Measurements from ENCODE around the gene PGAM4.

The PGAM4 gene

DNA sequence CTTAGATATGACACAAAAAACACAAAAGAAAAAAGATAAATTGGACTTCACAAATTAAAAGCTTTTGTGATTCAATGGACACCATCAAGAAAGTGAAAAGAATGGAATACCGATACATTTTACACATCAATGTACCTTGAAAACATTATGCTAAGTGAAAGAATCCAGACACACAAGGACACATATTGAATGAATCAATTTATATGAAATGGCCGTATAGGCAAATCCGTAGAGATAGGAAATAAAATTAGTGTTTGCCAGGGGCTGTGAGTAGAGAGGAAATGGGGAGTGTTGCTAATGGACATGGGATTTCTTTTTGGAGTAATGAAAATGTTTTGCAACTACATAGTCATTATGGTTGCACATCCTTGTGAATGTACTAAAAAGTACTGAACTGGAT, 3.1 kb downstream of the PGAM4 start:
- TF ChIP-seq, protein P1, sequence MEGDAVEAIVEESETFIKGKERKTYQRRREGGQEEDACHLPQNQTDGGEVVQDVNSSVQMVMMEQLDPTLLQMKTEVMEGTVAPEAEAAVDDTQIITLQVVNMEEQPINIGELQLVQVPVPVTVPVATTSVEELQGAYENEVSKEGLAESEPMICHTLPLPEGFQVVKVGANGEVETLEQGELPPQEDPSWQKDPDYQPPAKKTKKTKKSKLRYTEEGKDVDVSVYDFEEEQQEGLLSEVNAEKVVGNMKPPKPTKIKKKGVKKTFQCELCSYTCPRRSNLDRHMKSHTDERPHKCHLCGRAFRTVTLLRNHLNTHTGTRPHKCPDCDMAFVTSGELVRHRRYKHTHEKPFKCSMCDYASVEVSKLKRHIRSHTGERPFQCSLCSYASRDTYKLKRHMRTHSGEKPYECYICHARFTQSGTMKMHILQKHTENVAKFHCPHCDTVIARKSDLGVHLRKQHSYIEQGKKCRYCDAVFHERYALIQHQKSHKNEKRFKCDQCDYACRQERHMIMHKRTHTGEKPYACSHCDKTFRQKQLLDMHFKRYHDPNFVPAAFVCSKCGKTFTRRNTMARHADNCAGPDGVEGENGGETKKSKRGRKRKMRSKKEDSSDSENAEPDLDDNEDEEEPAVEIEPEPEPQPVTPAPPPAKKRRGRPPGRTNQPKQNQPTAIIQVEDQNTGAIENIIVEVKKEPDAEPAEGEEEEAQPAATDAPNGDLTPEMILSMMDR (IDR thresholded peaks at IDR 0.05; ENCODE audit: control insufficient read depth, extremely low read depth, insufficient read depth), result no peak
- DNase-seq (ENCODE audit: low read depth), result no peak
- no peak overlapping the region for H3K4me3 ChIP-seq (ENCODE audit: low read depth, low read length)

DNA sequence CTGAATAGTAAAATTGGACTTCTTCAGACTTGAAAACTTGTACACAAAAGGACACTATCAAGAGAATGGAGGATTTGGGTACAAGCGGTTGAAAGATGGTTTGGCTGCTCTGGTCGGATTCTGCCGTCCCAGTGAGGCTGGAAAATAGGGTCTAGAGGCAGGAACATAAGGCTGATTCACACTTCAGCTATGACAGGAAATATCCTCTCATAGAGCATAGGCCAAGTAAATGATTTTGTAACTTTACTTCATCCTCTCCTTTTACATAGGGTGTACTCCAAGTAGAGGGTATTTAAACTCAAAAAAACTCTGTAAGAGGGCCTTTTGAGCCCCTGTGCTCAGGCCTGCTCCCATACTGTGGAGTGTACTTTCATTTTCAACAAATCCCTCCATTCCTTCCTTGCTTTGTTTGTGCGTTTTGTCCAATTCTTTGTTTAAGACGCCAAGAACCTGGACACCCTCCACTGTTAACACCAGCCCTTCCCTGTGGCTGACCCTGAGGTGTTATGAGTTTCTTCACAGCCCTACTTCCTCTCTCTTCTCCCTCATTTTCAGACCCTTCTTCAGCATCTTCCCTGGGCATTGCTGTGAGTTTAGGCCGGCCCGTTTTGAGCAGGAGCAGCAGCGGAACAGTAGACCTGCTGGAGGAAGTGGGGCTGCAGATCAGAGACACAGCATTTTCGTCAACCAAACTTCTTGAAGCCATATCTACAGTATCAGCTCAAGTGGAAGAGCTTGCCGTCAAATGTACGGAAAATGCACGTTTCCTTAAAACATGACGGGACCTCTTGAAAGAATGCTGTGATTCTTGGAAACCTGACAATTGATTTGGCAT, 7.2 kb downstream of the PGAM4 start:
- DNase-seq (ENCODE audit: low read depth), result no peak
- TF ChIP-seq, protein P1 (IDR thresholded peaks at IDR 0.05; ENCODE audit: control insufficient read depth, extremely low read depth, insufficient read depth), result no peak
- no peak overlapping the region for H3K4me3 ChIP-seq (ENCODE audit: low read depth, low read length)

DNA sequence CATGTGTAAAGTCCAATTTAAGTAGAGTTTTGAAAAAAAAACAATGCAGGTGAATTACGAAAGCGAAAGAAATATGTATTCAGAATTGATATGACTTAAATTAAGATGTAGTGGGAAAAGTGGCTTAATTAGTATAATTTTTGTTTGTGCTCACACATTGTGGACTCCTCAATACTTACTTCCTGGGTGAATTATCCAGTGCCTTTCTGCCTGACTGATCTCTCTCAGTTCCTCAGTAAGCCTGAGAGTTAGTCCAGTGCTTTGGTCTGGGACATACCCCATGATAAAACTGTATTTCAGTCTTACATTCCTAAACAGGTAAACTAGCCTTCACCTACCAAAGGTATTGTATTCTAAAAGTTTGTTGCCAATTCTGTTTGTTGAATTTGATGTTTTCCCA, 8.4 kb downstream of the PGAM4 start:
- TF ChIP-seq, protein P1 (IDR thresholded peaks at IDR 0.05; ENCODE audit: control insufficient read depth, extremely low read depth, insufficient read depth), result no peak
- DNase-seq (ENCODE audit: low read depth), result no peak
- no peak overlapping the region for H3K4me3 ChIP-seq (ENCODE audit: low read depth, low read length)

DNA sequence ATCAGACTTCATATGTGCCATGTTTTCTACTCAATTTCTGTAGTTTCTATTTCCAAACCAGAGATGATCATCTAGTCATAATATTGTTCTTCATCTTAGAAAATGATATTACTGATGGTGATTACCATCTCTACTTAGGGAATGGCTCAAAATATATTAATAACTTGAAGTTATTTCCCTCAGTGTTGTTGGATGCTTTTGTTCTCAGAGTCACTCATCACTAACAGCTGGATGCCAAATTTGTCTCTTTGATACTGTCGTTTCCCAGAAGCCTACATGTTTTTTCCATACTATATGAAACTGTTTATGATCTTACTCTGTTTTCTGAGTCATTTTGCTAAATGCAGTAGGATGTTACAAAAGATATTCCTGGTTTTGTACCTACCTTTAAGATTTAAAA, 8.9 kb downstream of the PGAM4 start:
- H3K4me3 ChIP-seq (ENCODE audit: low read depth, low read length), result no peak overlapping the region
- no peak for DNase-seq (ENCODE audit: low read depth)
- TF ChIP-seq, protein P1 (IDR thresholded peaks at IDR 0.05; ENCODE audit: control insufficient read depth, extremely low read depth, insufficient read depth), result no peak

DNA sequence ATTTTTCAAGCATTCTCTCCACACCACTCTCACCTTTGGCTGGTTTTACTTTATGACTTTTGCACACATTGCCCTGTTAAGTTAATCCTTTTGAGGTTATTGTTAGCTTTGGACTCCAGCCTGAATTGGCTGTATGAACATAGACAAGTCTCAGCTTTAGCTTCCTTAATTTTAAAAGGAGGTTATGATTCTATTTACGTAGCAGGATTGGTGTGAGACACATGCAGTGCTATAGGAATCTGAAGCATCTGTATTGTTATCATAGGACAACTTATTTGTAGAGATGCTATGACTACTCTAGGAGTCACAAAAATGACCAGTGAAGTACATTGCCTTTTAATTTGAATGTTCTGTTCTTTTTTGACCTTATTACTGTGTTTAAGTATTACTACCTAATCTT, 15.7 kb downstream of the PGAM4 start:
- H3K4me3 ChIP-seq (ENCODE audit: low read depth, low read length), result no peak overlapping the region
- TF ChIP-seq, protein P1 (IDR thresholded peaks at IDR 0.05; ENCODE audit: control insufficient read depth, extremely low read depth, insufficient read depth), result no peak
- peak; percentile 91 for DNase-seq (ENCODE audit: low read depth)

DNA sequence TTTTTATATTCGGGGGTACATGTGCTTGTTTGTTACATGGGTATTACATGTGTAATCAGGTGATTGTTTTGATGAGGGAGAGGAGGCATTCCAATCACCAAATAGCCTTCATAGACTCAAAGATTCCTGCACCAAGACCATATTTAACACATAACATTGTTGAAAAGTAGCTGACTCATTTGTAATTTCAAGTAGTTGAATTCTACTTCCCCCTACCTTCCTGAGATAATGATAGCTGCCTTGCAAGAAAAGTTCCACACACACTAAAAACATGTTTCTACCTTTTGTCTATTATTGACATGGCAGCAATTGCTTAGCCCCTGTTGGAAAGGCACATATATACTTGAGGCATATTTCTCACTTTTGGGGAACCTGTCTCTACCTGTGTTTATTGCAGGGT, 16.1 kb downstream of the PGAM4 start:
- H3K4me3 ChIP-seq (ENCODE audit: low read depth, low read length), result peak overlapping the region; percentile 4; the same call in 1 of the 2 replicates
- TF ChIP-seq, protein P1 (IDR thresholded peaks at IDR 0.05; ENCODE audit: control insufficient read depth, extremely low read depth, insufficient read depth), result no peak
- DNase-seq (ENCODE audit: low read depth), result no peak

DNA sequence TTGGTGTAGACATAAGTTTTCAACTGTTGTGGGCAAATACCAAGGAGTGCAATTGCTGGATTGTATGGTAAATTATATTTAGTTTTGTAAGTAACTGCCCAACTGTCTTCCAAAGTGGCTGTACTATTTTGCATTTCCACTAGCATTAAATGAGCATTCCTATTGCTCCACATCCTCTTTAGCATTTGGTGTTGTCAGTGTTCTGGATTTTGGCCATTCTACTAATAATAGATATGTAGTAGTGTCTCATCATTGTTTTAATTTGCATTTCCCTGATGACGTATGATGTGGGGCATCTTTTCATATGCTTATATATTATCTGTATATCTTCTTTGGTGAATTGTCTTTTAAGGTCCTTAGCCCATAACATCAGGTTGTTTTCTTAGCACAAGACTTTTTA, 17.3 kb downstream of the PGAM4 start:
- H3K4me3 ChIP-seq (ENCODE audit: low read depth, low read length), result no peak overlapping the region
- DNase-seq (ENCODE audit: low read depth), result no peak
- TF ChIP-seq, protein P1 (IDR thresholded peaks at IDR 0.05; ENCODE audit: control insufficient read depth, extremely low read depth, insufficient read depth), result no peak

All from LNCaP clone FGC (cell line).